ENCODE results near the gene UCP2.

- no peak for TF ChIP-seq POLR2A (IDR thresholded peaks at IDR 0.05; ENCODE audit: low read depth, low read length)
- TF ChIP-seq JUN (IDR thresholded peaks at IDR 0.05; ENCODE audit: borderline replicate concordance, insufficient read depth, insufficient read length, low read depth): no peak
- TF ChIP-seq, protein P1, sequence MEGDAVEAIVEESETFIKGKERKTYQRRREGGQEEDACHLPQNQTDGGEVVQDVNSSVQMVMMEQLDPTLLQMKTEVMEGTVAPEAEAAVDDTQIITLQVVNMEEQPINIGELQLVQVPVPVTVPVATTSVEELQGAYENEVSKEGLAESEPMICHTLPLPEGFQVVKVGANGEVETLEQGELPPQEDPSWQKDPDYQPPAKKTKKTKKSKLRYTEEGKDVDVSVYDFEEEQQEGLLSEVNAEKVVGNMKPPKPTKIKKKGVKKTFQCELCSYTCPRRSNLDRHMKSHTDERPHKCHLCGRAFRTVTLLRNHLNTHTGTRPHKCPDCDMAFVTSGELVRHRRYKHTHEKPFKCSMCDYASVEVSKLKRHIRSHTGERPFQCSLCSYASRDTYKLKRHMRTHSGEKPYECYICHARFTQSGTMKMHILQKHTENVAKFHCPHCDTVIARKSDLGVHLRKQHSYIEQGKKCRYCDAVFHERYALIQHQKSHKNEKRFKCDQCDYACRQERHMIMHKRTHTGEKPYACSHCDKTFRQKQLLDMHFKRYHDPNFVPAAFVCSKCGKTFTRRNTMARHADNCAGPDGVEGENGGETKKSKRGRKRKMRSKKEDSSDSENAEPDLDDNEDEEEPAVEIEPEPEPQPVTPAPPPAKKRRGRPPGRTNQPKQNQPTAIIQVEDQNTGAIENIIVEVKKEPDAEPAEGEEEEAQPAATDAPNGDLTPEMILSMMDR (IDR thresholded peaks at IDR 0.05; ENCODE audit: extremely low read depth in 1 of 2, insufficient read depth in 1 of 2, low read depth in 1 of 2, low read length in 2 of 2): no peak
- no peak for TF ChIP-seq EZH2 (IDR thresholded peaks at IDR 0.05; ENCODE audit: borderline replicate concordance, low read depth, low read length, severe bottlenecking)
- TF ChIP-seq POLR2AphosphoS5 (IDR thresholded peaks at IDR 0.05; ENCODE audit: insufficient read depth, low read depth, low read length): no peak
- TF ChIP-seq MYC (IDR thresholded peaks at IDR 0.05; ENCODE audit: low read depth, low read length): no peak
- no peak for TF ChIP-seq MAX (IDR thresholded peaks at IDR 0.05; ENCODE audit: insufficient read depth, insufficient read length)
- TF ChIP-seq FOS (IDR thresholded peaks at IDR 0.05; ENCODE audit: borderline replicate concordance, insufficient read depth, low read length): no peak
These were observed 24.8 kb downstream of the UCP2 start for GRCh38 chr11:73957654-73958361.
